ENCODE data around the gene DNAH8.

Gene DNAH8

GRCh38 chr6:39073471-39074355, 358.6 kb downstream of the DNAH8 start:
- DNase-seq (ENCODE audit: low read depth in 2 of 2), result no peak

GRCh38 chr6:39074486-39074885, 359.4 kb downstream of the DNAH8 start:
- no peak for DNase-seq (ENCODE audit: low read depth in 2 of 2)

- DNase-seq (ENCODE audit: low read depth in 2 of 2), result no peak
Measured at GRCh38 chr6:39075010-39075686, 360.0 kb downstream of the DNAH8 start.

- DNase-seq (ENCODE audit: low read depth in 2 of 2), result no peak
Measured at GRCh38 chr6:39075807-39076622, 360.9 kb downstream of the DNAH8 start.

- no peak for DNase-seq (ENCODE audit: low read depth in 2 of 2)
Measured at GRCh38 chr6:39076623-39077535, 361.8 kb downstream of the DNAH8 start.

GRCh38 chr6:39077882-39078594, 362.9 kb downstream of the DNAH8 start:
- no peak for DNase-seq (ENCODE audit: low read depth in 2 of 2)

- DNase-seq (ENCODE audit: low read depth in 2 of 2), result no peak
Measured at GRCh38 chr6:39078695-39079094, 363.6 kb downstream of the DNAH8 start.

- DNase-seq (ENCODE audit: low read depth in 2 of 2), result no peak
Measured at GRCh38 chr6:39079197-39080125, 364.4 kb downstream of the DNAH8 start.
